GM21390 (cell line): ENCODE results near the gene BOK.
"Not testable (repeated sequence)": the region's sequence is repeated elsewhere in the genome, so short reads cannot be mapped to it uniquely, and the experiment has no call there.

Source experiments
- ATAC-seq: cut with Tn5 transposase; IDR thresholded peaks from one replicate; pipeline ENCODE4 v1.9.1; 2021; ENCODE audit not compliant: unreplicated experiment

The BOK gene

GRCh38 chr2:241555711-241556110, 2.8 kb upstream of the BOK start:
- ATAC-seq = no peak

GRCh38 chr2:241556746-241557145, 1.8 kb upstream of the BOK start:
- ATAC-seq = no peak

- no peak for ATAC-seq
These were observed 997 bp downstream of the BOK start for GRCh38 chr2:241559323-241560161.

- ATAC-seq = no peak
These were observed 1.8 kb downstream of the BOK start for GRCh38 chr2:241560162-241560882.

- no peak for ATAC-seq
These were observed 2.4 kb downstream of the BOK start for GRCh38 chr2:241560883-241561474.

- no peak for ATAC-seq
These were observed 3.3 kb downstream of the BOK start for GRCh38 chr2:241561832-241562231.

- ATAC-seq = no peak
These were observed 3.8 kb downstream of the BOK start for GRCh38 chr2:241562269-241562891.

GRCh38 chr2:241563031-241563507, 4.5 kb downstream of the BOK start:
- no peak for ATAC-seq

GRCh38 chr2:241563571-241563980, 5.0 kb downstream of the BOK start:
- no peak for ATAC-seq

GRCh38 chr2:241563981-241564595, 5.5 kb downstream of the BOK start:
- ATAC-seq = no peak

- no peak for ATAC-seq
These were observed 6.3 kb downstream of the BOK start for GRCh38 chr2:241564596-241565410.

GRCh38 chr2:241565411-241565810, 6.9 kb downstream of the BOK start:
- ATAC-seq = no peak

GRCh38 chr2:241566021-241566420, 7.5 kb downstream of the BOK start:
- not testable (repeated sequence) for ATAC-seq

- ATAC-seq = no peak
These were observed 7.9 kb downstream of the BOK start for GRCh38 chr2:241566468-241566867.

- not testable (repeated sequence) for ATAC-seq
These were observed 8.7 kb downstream of the BOK start for GRCh38 chr2:241567266-241567665.

- ATAC-seq = no peak
These were observed 9.2 kb downstream of the BOK start for GRCh38 chr2:241567776-241568175.

GRCh38 chr2:241568726-241569125, 10.2 kb downstream of the BOK start:
- no peak for ATAC-seq

GRCh38 chr2:241569831-241570281, 11.3 kb downstream of the BOK start:
- ATAC-seq = no peak

GRCh38 chr2:241570961-241571581, 12.5 kb downstream of the BOK start:
- ATAC-seq = no peak
